Prostate gland (tissue), 2 donors: ENCODE results near the gene FBXL16.

Experiments
- CTCF ChIP-seq, 4 experiments: fragments of 200-600 bp in 2 of 4; fragments of 450-650 bp in 2 of 4; sonication (generic) in 2 of 4; IDR thresholded peaks; 1 replicate in 3 of 4; 2 replicates in 1 of 4; pipeline ENCODE4 v1.5.1; 2016 to 2019; ENCODE audit warnings: antibody characterized with exemption in 4 of 4, mild to moderate bottlenecking in 2 of 4, moderate library complexity in 2 of 4
- POLR2AphosphoS5 ChIP-seq: sonication (generic); formaldehyde crosslinking; IDR thresholded peaks from one replicate; pipeline ENCODE4 v1.6.1; 2017; ENCODE audit warnings: antibody characterized with exemption

GRCh38 chr16:720990-721764, 15.6 kb upstream of the FBXL16 start, which contains the start of gene ANTKMT:
- peak in 2 of 4 experiments; percentile 49 to 56 for TF ChIP-seq CTCF (IDR thresholded peaks at IDR 0.05)
- TF ChIP-seq POLR2AphosphoS5: no peak
